Breast epithelium (tissue), 3 donors: Measurements from ENCODE around the gene CBX7.

Experiments used
- CTCF ChIP-seq, 3 donors: fragments of 450-650 bp; IDR thresholded peaks; one replicate each; pipeline ENCODE4 v1.5.1; 2016 to 2017; ENCODE audit warnings: antibody characterized with exemption in 3 of 3, mild to moderate bottlenecking in 3 of 3, moderate library complexity in 3 of 3
- POLR2A ChIP-seq: fragments of 450-650 bp; IDR thresholded peaks from one replicate; pipeline ENCODE4 v1.6.1; 2016; ENCODE audit warnings: antibody characterized with exemption, mild to moderate bottlenecking, moderate library complexity

DNA sequence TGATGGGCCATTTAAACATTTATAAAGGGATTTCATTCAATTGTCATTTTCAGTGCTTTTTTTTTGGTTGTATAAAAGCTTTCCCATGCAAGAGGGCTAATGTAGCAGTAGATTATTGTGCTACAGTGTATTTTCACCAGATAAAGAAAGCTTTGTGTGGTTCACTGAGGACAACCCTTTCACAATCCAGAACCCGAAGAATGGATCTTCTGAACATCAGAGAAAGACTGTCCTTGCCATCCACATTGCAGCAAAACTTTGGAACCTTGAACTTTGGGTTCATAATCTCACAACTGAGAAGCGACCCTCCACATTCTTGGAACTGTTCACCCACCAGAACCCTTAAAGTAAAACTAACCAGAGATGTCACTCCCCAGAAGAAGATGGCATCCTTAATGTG, 46.2 kb downstream of the CBX7 start:
- TF ChIP-seq POLR2A (no peak), CTCF (IDR thresholded peaks at IDR 0.05) (no peak)
